D721Med (cell line): ENCODE measurements around the gene TUBG2.
"Not testable (repeated sequence)": the region's sequence is repeated elsewhere in the genome, so short reads cannot be mapped to it uniquely, and the experiment has no call there.

Experiments used
- DNase-seq: peaks from one replicate; pipeline ENCODE4 v3.0.0; 2011; ENCODE audit warnings: low spot score; ENCODE audit not compliant: insufficient read length
- FAIRE-seq: peaks from 2 replicates; lab custom pipeline; 2011; peaks lifted over from hg19 to GRCh38; lab: Jason Lieb, UNC
- CTCF ChIP-seq: IDR thresholded peaks from 2 replicates; pipeline ENCODE4 v1.5.1; 2012; ENCODE audit warnings: mild to moderate bottlenecking, control low read depth; ENCODE audit not compliant: insufficient read depth; ENCODE audit errors: missing control alignments

Gene TUBG2

GRCh38 chr17:42642336-42642735 is 16.7 kb upstream of the TUBG2 start:
- no peak for FAIRE-seq
- DNase-seq, result no peak
- no peak for TF ChIP-seq CTCF

DNA sequence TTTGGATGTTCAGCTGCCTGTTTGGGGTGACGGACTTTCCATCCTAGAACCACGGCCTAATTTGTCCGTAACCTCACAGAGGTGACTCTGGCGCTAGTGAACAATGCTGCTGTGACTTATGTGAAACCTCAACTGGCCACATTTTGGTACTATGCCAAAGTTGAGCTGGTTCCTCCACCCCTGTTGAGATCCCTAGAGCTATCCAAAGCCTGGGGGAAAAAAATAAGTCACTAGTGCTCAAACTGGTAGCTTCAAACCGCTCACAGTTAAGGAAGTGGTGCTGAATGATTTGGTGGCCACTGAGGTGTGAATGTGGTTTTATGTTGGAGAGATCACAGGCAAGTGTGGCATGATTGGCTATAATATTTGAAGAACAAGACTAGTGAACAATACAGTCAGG is 11.3 kb upstream of the TUBG2 start:
- TF ChIP-seq CTCF, result no peak
- FAIRE-seq (no peak), DNase-seq (no peak)

- no peak for FAIRE-seq
- no peak for TF ChIP-seq CTCF
- DNase-seq, result no peak
These were observed 7.7 kb upstream of the TUBG2 start for GRCh38 chr17:42651392-42651791.

- DNase-seq (no peak), FAIRE-seq (no peak)
- TF ChIP-seq CTCF, result no peak
These were observed 5.6 kb upstream of the TUBG2 start for GRCh38 chr17:42653179-42654124.

- TF ChIP-seq CTCF, result no peak
- FAIRE-seq (no peak), DNase-seq (no peak)
These were observed 3.6 kb upstream of the TUBG2 start for GRCh38 chr17:42655528-42655927.

DNA sequence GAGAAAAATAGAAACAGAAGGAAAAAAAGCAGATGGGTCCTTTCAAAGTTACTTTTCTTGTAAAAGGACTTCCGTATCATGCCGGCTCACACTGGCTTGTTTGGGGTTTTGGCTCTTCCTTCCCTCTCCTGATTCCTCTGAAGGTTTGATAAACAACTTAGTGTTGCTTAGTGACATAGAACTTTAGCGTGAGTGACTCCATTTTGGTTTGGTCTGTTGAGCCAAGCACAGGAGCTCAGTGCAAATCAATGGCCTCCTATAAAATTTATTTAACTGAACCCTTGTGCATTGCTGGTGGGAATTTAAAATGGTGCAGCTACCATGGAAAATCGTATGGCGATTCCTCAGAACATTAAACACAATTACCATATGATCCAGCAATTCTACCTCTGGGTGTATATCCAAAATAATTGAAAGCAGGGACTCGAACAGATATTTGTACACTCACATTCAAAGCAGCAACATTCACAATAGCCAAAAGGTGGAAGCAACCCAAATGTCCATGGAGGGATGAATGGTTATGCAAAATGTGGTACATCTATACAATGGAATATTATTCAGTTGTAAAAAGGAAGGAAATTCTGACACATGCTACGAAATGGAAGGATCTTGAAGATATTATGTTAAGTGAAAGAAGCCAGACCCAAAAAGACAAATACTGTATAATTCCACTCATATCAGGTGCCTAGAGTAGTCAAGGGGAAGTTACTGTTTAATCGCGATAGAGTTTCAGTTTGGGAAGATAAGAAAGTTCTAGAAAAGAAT is 1.1 kb upstream of the TUBG2 start:
- no peak for FAIRE-seq
- no peak for TF ChIP-seq CTCF
- no peak for DNase-seq

- not testable (repeated sequence) for FAIRE-seq, DNase-seq
These were observed 819 bp downstream of the TUBG2 start for GRCh38 chr17:42659932-42660274.
